HG03095 (cell line): ENCODE measurements around the gene COL27A1.

Experiments used
- ATAC-seq: cut with Tn5 transposase; IDR thresholded peaks from one replicate; pipeline ENCODE4 v1.9.1; 2021; ENCODE audit warnings: moderate library complexity; ENCODE audit not compliant: unreplicated experiment

COL27A1 gene

GRCh38 chr9:114299286-114300152, 144.2 kb downstream of the COL27A1 start:
- no peak for ATAC-seq

DNA sequence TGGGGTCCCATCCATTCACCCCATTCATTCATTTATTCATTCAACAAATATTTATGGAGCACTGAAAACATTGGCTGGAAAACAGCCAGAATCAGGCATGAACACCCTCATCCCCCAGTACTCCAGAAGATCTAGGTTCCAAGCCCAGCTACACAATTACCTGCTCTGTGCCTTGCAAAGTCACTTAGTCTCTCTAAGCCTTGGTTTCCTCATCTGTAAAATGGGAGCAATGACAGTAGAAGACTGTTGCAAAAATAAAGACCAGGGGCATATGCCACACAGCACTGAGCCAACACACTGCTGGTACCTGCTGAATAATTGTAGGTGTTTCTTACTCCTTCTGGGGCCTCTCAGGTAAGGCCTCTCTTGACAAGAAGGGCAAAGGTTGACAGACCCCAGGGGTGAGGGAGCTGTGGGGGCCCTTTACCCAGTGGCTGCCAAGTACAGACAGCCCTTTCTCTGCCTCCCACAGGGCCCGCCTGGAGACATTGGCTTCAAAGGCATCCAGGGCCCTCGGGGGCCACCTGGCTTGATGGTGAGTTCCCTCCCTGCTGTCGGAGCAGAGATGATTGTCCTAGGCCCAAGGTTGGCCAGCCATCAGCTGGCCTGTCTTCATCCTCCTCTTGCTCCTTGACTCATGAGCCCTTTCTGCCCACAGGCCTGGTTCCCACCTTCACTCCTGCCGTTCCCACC, 145.0 kb downstream of the COL27A1 start:
- no peak for ATAC-seq

- ATAC-seq, result no peak
These were observed 145.8 kb downstream of the COL27A1 start for GRCh38 chr9:114300846-114301797.

GRCh38 chr9:114301798-114302565, 146.6 kb downstream of the COL27A1 start:
- ATAC-seq, result no peak

GRCh38 chr9:114302727-114303126, 147.4 kb downstream of the COL27A1 start:
- no peak for ATAC-seq

DNA sequence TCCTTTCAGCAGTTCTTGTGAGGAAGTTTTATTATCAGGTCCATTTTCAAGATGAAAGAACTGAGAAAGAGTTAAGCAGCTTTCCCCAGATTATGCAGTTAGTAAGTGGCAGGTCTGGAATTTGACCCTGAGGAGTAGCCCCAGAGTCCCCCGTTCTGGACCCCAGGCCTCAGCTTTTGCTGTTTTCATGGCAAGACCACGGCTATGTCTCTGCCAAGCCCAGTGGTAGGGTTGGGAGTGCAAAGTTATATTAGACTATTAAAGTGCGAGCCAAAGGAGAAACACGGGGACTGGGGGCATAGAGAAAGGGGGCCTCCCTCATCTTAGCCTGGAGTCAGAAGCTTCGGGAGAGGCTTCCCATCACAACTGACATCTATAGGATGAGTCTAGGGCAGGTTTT, 148.2 kb downstream of the COL27A1 start:
- ATAC-seq, result no peak

- ATAC-seq, result no peak
These were observed 148.6 kb downstream of the COL27A1 start for GRCh38 chr9:114303977-114304376.

DNA sequence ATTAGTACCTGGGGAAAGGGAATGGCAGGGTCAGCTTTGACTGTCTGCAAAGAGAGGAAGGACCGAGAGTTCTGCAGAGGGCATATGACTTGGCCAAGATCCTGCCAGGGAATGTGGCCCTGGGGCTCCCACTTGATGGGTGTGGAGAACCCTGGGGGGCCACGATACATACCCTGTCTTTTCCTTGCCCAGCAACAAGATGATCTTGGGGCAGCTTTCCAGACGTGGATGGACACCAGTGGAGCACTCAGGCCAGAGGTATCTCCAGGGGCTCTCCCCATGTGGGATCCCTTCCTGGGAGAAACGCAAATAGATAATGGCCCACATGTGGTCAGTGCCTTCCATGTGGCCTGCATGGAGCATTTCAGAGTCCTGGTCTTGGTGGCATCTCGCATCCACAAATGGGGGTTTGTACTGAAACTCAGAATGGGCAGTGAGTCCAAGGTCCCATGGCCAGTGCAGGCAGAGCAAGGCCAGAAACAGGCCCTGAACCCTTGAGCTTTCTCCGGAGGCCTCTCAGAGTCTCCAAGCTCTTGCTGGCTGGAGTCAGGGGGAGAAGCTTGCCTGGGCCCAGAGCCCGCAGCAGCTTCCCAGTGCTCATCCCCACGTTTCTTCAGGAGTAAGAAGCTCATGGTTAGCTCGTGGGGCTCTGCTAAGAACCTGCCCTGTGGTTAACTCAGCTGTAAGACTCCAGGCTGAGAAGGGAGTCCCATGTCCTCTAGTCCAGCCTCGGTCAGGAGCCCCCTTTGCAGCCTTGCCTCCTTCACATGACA, 149.3 kb downstream of the COL27A1 start:
- ATAC-seq, result no peak

- ATAC-seq, result no peak
These were observed 152.5 kb downstream of the COL27A1 start for GRCh38 chr9:114307899-114308267.

GRCh38 chr9:114308361-114308950, 153.1 kb downstream of the COL27A1 start:
- ATAC-seq, result no peak

GRCh38 chr9:114309096-114309495, 153.8 kb downstream of the COL27A1 start:
- no peak for ATAC-seq

DNA sequence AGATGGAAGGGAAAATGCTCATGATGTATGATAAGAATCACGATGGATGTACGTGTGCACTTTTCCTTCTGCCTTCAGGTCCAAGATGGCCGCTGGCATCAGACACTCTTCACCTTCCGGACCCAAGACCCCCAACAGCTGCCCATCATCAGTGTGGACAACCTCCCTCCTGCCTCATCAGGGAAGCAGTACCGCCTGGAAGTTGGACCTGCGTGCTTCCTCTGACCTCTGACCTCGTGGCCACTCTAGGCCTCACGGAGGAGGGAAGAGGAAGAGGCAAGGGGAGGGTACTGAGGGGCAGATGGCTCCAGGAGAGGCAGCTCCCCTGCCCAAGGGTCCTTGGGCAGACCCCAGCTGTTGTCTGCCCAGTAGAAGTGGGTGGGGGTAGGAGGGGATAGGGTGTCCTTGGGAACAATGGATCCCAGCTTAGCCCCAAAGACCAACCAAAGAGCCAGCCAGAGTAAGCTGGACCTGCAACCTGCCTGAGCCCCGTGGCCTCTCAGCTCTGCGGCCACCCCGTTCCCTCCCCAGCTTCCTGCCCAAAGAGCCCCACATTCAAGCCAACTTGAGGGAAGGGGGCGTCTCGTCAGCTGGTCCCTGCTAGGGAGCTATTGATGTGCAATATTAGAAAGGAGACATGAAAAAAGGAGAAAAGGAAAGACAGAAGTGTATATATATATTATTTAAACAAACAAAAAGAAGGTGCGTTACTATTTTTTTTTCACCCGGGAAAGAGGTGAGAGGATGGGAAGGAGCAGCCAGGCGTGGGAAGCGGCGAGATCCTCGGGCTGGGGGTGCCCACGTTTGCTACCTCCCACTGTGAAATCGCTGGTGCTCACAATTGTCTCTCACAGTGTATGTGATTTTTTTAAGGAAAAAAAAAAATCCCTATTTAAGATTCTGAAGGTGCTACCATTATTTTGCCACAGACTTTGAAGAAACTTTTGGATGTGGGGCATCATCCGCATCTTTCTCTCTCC, 155.4 kb downstream of the COL27A1 start:
- ATAC-seq, result no peak

- no peak for ATAC-seq
These were observed 156.5 kb downstream of the COL27A1 start for GRCh38 chr9:114311571-114312512.

GRCh38 chr9:114312513-114312875, 157.2 kb downstream of the COL27A1 start:
- ATAC-seq, result no peak

DNA sequence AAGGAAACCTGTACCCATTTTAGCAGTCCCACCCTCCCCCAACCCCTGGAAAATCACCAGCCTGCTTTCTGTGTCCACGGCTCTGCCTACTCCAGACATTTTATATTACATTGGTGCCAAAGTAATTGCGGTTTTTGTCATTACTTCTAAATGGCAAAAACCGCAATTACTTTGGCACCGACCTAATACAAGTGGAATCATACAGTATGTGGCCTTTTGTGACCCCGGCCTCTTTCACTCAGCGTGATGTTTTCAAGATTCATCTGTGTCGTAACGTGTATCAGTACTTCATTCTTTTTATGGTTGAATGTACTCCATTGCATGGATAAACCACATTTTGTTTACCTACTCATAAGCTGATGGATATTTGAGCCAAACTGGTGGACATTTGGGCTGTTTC, 157.8 kb downstream of the COL27A1 start:
- no peak for ATAC-seq

- no peak for ATAC-seq
These were observed 159.0 kb downstream of the COL27A1 start for GRCh38 chr9:114314256-114314867.
